HepG2 (cell line): ENCODE data around the gene CRIM1. TPM values are rescaled to one million over a fixed set of nuclear protein-coding genes. Genes with fewer than 3 reads are reported as not detected.

Experiments used
- AGO1 ChIP-seq: fragments of 200-400 bp; formaldehyde crosslinking; IDR thresholded peaks from 2 replicates; pipeline ENCODE4 v1.6.1; 2017; ENCODE audit warnings: mild to moderate bottlenecking, low read depth, low read length, moderate library complexity; ENCODE audit not compliant: poor library complexity, severe bottlenecking
- ARNT2 ChIP-seq: sonication (generic); formaldehyde crosslinking; IDR thresholded peaks from 2 replicates; pipeline ENCODE4 v1.8.0; 2022; ENCODE audit warnings: mild to moderate bottlenecking, low read depth, missing genetic modification reagents, moderate library complexity
- CENPX ChIP-seq: sonication (generic); formaldehyde crosslinking; IDR thresholded peaks from 2 replicates; pipeline ENCODE4 v1.9.0; 2021; ENCODE audit warnings: mild to moderate bottlenecking, missing genetic modification reagents, moderate library complexity
- ESRRA ChIP-seq: sonication (generic); formaldehyde crosslinking; IDR thresholded peaks from 2 replicates; pipeline ENCODE4 v1.5.1; 2020; ENCODE audit warnings: mild to moderate bottlenecking, low read depth, missing genetic modification reagents
- KDM1A ChIP-seq: IDR thresholded peaks from 2 replicates; pipeline ENCODE4 v1.6.1; 2016; ENCODE audit warnings: missing compliant biosample characterization
- NBN ChIP-seq: fragments of 450-650 bp; conservative IDR thresholded peaks from 2 replicates; pipeline ENCODE4 v1.6.1; 2017
- REPIN1 ChIP-seq: sonication (generic); formaldehyde crosslinking; IDR thresholded peaks from 2 replicates; pipeline ENCODE4 v1.8.0; 2022; ENCODE audit warnings: missing genetic modification reagents, low read depth, mild to moderate bottlenecking, borderline replicate concordance
- TOPORS ChIP-seq: sonication (generic); formaldehyde crosslinking; IDR thresholded peaks from 2 replicates; pipeline ENCODE4 v1.8.0; 2023; ENCODE audit warnings: mild to moderate bottlenecking, missing genetic modification reagents
- U2AF1 ChIP-seq: fragments of 200-400 bp; formaldehyde crosslinking; optimal IDR thresholded peaks from 2 replicates; pipeline ENCODE3; 2017; ENCODE audit warnings: mild to moderate bottlenecking, low read depth, low read length
- ZFP90 ChIP-seq: sonication (generic); formaldehyde crosslinking; IDR thresholded peaks from 2 replicates; pipeline ENCODE4 v1.8.0; 2022; ENCODE audit warnings: missing genetic modification reagents, mild to moderate bottlenecking, inconsistent platforms, borderline replicate concordance
- ZNF251 ChIP-seq: sonication (generic); formaldehyde crosslinking; IDR thresholded peaks from 2 replicates; pipeline ENCODE4 v1.9.0; 2021; ENCODE audit warnings: mild to moderate bottlenecking, missing genetic modification reagents
- ZNF329 ChIP-seq: sonication (generic); formaldehyde crosslinking; IDR thresholded peaks from 2 replicates; pipeline ENCODE4 v1.9.0; 2021; ENCODE audit warnings: low read depth, mild to moderate bottlenecking, missing genetic modification reagents
- ZNF713 ChIP-seq: sonication (generic); formaldehyde crosslinking; IDR thresholded peaks from 2 replicates; pipeline ENCODE4 v1.4.0; 2020; ENCODE audit warnings: mild to moderate bottlenecking, missing genetic modification reagents
- ZNF746 ChIP-seq: sonication (generic); formaldehyde crosslinking; IDR thresholded peaks from 2 replicates; pipeline ENCODE4 v1.8.0; 2022; ENCODE audit warnings: mild to moderate bottlenecking, missing genetic modification reagents
- polyA plus RNA-seq, 8 experiments: library from polyadenylated mRNA; depleted of rRNA in 3 of 8; stranded (reverse) in 7 of 8; unstranded in 1 of 8; fragments of >200 nt; fragmentation: Illumina TruSeq in 4 of 8; extraction: Trizol in 4 of 8; gene quantifications; 2 replicates each; pipeline versions ENCODE4 v1.2.1 to v1.2.3, GENCODE V29; 2011 to 2016; ENCODE audit warnings: low read depth in 4 of 8, missing spikeins in 1 of 8, mixed read lengths in 1 of 8; ENCODE audit not compliant: insufficient read depth in 1 of 8
- total RNA-seq, 5 experiments: library from RNA; depleted of rRNA; stranded (reverse); fragments of >200 nt; fragmentation: Illumina TruSeq; extraction: Trizol; gene quantifications; 2 replicates each; pipeline ENCODE4 v1.2.3, GENCODE V29; 2016; ENCODE audit warnings: low read depth in 1 of 5
- TF ChIP-seq, protein P1 (sequence below): sonication (generic); formaldehyde crosslinking; IDR thresholded peaks from 2 replicates; pipeline ENCODE4 v1.9.0; 2021; ENCODE audit warnings: missing genetic modification reagents, borderline replicate concordance
- TF ChIP-seq, protein P2 (sequence below): sonication (generic); formaldehyde crosslinking; IDR thresholded peaks from 2 replicates; pipeline ENCODE4 v1.4.0; 2020; ENCODE audit warnings: missing genetic modification reagents, mild to moderate bottlenecking, borderline replicate concordance
- TF ChIP-seq, protein P3 (sequence below): sonication (generic); formaldehyde crosslinking; IDR thresholded peaks from 2 replicates; pipeline ENCODE4 v1.4.0; 2020; ENCODE audit warnings: missing genetic modification reagents, borderline replicate concordance
- TF ChIP-seq, protein P4 (sequence below): sonication (generic); formaldehyde crosslinking; IDR thresholded peaks from 2 replicates; pipeline ENCODE4 v1.4.0; 2020; ENCODE audit warnings: mild to moderate bottlenecking, missing genetic modification reagents
- TF ChIP-seq, protein P5 (sequence below): conservative IDR thresholded peaks from 2 replicates; pipeline ENCODE4 v1.6.1; 2018; ENCODE audit warnings: missing genetic modification reagents

Gene CRIM1
- total and polyA plus RNA-seq, 2 of the 13 experiments (the other 11 are each of a cell fraction or from before 2014, with no cell fraction given), result 39.1 to 69.9 TPM

DNA sequence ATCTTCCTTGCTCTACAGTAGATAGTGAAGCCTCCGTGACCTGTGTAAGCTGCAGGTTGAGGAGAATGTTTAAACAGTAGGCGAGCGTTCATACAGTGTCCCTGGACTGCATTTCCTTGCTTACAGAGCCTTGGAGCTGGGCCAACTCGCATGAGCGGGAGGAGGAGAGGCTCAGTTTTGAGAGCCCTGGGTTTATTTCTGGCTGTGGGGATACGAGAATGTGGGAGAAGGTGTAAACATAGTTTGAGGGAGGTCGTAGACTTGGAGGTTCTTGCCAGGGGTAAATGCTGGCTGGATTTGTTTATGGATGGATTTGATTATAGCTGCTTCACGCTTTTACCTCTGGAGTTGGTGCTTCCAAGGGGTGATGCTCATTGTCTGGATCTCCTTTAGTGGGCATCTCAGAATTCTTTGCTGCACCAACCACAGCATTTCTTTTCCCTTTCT is 20.8 kb downstream of the CRIM1 start (continued):
- TF ChIP-seq, protein P1, sequence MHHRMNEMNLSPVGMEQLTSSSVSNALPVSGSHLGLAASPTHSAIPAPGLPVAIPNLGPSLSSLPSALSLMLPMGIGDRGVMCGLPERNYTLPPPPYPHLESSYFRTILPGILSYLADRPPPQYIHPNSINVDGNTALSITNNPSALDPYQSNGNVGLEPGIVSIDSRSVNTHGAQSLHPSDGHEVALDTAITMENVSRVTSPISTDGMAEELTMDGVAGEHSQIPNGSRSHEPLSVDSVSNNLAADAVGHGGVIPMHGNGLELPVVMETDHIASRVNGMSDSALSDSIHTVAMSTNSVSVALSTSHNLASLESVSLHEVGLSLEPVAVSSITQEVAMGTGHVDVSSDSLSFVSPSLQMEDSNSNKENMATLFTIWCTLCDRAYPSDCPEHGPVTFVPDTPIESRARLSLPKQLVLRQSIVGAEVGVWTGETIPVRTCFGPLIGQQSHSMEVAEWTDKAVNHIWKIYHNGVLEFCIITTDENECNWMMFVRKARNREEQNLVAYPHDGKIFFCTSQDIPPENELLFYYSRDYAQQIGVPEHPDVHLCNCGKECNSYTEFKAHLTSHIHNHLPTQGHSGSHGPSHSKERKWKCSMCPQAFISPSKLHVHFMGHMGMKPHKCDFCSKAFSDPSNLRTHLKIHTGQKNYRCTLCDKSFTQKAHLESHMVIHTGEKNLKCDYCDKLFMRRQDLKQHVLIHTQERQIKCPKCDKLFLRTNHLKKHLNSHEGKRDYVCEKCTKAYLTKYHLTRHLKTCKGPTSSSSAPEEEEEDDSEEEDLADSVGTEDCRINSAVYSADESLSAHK, result no peak
- TF ChIP-seq ZNF329, result no peak
- TF ChIP-seq, protein P2, sequence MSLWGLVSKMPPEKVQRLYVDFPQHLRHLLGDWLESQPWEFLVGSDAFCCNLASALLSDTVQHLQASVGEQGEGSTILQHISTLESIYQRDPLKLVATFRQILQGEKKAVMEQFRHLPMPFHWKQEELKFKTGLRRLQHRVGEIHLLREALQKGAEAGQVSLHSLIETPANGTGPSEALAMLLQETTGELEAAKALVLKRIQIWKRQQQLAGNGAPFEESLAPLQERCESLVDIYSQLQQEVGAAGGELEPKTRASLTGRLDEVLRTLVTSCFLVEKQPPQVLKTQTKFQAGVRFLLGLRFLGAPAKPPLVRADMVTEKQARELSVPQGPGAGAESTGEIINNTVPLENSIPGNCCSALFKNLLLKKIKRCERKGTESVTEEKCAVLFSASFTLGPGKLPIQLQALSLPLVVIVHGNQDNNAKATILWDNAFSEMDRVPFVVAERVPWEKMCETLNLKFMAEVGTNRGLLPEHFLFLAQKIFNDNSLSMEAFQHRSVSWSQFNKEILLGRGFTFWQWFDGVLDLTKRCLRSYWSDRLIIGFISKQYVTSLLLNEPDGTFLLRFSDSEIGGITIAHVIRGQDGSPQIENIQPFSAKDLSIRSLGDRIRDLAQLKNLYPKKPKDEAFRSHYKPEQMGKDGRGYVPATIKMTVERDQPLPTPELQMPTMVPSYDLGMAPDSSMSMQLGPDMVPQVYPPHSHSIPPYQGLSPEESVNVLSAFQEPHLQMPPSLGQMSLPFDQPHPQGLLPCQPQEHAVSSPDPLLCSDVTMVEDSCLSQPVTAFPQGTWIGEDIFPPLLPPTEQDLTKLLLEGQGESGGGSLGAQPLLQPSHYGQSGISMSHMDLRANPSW, result no peak
- no peak; the same call in 1 of the 2 replicates for TF ChIP-seq ARNT2 (CRISPR knock-in tag)
- TF ChIP-seq CENPX (CRISPR knock-in tag), result no peak
- TF ChIP-seq, protein P3, sequence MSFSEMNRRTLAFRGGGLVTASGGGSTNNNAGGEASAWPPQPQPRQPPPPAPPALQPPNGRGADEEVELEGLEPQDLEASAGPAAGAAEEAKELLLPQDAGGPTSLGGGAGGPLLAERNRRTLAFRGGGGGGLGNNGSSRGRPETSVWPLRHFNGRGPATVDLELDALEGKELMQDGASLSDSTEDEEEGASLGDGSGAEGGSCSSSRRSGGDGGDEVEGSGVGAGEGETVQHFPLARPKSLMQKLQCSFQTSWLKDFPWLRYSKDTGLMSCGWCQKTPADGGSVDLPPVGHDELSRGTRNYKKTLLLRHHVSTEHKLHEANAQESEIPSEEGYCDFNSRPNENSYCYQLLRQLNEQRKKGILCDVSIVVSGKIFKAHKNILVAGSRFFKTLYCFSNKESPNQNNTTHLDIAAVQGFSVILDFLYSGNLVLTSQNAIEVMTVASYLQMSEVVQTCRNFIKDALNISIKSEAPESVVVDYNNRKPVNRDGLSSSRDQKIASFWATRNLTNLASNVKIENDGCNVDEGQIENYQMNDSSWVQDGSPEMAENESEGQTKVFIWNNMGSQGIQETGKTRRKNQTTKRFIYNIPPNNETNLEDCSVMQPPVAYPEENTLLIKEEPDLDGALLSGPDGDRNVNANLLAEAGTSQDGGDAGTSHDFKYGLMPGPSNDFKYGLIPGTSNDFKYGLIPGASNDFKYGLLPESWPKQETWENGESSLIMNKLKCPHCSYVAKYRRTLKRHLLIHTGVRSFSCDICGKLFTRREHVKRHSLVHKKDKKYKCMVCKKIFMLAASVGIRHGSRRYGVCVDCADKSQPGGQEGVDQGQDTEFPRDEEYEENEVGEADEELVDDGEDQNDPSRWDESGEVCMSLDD, result no peak
- TF ChIP-seq ESRRA (CRISPR knock-in tag), result no peak
- no peak for TF ChIP-seq ZNF251
- TF ChIP-seq REPIN1, result no peak
- TF ChIP-seq, protein P4, sequence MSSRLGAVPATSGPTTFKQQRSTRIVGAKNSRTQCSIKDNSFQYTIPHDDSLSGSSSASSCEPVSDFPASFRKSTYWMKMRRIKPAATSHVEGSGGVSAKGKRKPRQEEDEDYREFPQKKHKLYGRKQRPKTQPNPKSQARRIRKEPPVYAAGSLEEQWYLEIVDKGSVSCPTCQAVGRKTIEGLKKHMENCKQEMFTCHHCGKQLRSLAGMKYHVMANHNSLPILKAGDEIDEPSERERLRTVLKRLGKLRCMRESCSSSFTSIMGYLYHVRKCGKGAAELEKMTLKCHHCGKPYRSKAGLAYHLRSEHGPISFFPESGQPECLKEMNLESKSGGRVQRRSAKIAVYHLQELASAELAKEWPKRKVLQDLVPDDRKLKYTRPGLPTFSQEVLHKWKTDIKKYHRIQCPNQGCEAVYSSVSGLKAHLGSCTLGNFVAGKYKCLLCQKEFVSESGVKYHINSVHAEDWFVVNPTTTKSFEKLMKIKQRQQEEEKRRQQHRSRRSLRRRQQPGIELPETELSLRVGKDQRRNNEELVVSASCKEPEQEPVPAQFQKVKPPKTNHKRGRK (CRISPR knock-in tag), result no peak
- no peak for TF ChIP-seq ZNF713 (CRISPR knock-in tag)
- TF ChIP-seq ZFP90 (CRISPR knock-in tag), result no peak
- no peak for TF ChIP-seq ZNF746 (CRISPR knock-in tag)
- TF ChIP-seq U2AF1, result no peak
- TF ChIP-seq NBN, result no peak
- no peak for TF ChIP-seq KDM1A
- no peak for TF ChIP-seq TOPORS (CRISPR knock-in tag)
- no peak for TF ChIP-seq AGO1
- TF ChIP-seq, protein P5, sequence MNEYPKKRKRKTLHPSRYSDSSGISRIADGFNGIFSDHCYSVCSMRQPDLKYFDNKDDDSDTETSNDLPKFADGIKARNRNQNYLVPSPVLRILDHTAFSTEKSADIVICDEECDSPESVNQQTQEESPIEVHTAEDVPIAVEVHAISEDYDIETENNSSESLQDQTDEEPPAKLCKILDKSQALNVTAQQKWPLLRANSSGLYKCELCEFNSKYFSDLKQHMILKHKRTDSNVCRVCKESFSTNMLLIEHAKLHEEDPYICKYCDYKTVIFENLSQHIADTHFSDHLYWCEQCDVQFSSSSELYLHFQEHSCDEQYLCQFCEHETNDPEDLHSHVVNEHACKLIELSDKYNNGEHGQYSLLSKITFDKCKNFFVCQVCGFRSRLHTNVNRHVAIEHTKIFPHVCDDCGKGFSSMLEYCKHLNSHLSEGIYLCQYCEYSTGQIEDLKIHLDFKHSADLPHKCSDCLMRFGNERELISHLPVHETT (CRISPR knock-in tag), result no peak
